HG02943 (cell line): ENCODE data around the gene CD46.

Experiments used
- ATAC-seq: cut with Tn5 transposase; IDR thresholded peaks from one replicate; pipeline ENCODE4 v1.9.1; 2021; ENCODE audit warnings: mild to moderate bottlenecking, low read depth, moderate library complexity; ENCODE audit not compliant: unreplicated experiment

CD46 gene

DNA sequence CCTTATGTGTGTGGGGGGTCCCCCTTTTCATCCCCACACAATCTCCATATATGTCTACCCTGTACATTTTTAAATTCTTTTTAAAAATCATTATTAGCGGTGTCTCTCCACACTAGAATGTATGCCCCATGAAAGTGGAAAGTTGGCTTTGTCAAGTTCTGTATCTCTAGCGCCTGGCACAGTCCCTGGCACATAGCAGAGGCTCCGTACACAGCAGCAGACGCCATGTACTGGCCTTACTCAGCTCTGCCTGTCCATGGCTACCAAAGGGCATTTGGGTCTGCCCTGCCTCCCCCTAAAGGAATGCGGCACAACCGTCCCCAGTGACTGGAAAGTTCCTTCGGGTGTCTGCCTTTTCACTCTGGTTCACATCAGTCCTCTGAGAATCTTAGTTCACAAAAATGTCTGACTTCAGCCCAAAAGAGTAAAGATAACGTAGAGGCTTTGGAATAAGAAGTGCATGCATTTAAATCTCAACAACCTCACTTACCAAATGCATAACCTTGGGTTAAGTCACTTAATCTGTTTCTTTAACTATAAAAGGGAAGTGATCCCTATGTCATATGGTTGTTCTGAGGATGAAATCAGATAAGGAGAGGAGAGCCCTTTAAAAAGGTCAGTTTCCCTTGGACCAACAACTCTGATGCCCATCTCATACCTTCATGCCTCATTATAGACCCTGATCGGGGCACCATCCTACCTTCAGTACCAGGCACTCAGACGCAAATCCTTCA is 61.1 kb downstream of the CD46 start:
- ATAC-seq, result no peak

DNA sequence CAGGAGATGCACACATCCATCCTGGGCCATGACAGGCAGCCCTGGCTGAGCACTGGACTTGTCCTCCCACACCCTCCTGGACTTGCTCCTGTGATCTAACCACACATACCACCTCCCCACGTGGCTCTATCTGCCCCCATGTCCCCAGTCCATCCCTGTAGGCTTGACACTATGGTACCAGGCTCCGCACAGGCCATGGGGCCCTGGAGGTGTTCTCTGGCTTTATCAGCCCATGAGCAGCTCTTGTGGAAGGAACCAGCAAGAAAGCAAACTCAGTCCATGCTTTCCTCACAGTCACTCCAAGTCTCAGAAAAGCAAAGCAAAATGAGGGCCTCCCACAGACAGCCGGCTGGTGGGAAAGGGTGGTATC is 61.6 kb downstream of the CD46 start:
- no peak for ATAC-seq

DNA sequence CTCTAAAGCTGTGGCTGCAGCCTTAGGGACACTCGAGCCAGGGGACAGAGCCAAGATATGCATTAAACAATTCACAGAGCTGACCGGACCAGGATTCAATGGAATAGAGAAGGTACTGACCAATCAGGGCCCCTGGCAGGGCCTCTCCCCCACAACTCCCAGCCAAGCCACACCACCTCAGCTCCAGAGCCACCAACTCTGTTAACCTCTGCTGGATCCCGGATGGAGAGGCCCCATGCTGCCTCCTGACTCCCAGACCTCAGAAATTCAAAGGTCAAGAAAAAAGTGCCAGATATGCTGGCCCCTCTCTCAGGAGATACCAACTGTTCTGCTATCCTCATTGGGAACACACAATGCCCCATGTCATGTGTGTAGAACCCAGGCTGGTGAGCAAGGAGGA is 62.1 kb downstream of the CD46 start:
- ATAC-seq, result no peak

DNA sequence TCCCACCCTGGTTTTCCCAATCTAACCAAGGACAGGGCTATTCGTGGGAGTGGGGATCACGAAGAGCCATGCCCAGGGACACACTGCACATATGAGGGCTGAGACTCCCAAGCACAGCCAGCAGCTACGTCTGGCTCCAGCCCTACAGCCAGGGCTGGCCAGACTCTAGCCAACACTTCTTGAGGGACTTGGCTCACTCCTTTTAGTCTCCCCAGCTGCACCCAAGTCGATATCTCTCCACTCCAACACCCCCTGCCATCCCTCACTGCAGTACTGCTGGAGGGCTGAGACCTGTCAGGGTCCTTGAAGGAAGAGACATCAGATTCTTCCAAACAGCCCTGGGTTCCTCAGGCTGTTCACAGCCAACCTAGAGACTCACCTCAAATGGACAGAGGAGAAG is 62.6 kb downstream of the CD46 start:
- ATAC-seq, result no peak

DNA sequence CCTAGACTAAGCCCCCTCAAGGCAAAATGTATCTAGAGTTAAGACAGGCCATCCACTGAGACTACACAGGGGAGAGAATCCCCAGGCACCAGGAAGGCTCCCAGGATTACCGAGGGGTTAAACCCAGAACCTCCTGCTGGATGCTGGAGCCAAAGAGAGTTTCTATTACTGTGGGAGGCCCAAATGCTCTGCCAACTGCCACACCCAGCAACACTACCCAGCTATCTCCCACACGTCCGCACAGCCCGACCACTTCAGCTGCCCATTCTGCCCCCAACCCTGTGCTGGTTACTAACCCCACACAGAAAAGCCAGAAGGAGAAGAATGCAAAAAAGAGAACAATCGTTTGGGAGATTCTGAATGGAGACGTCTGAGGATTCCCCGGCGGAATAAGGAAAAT is 63.6 kb downstream of the CD46 start:
- ATAC-seq, result no peak

DNA sequence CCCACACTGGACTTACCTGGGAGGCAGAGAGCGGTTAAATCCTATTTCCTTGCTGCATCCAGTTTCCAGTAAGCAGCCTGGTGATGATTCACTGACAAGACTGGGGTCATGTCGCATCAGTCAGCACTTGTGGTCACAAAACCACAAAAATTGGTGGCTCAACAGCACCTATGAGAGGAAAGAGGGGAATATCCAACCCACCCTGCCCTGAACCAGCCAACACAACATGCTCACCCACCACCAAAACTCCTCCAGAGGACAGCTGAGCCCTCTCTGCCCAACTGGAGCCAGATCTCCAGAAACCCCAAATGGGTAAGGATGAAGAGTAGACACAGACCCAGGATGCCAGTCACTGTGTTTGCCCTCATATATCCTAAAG is 64.0 kb downstream of the CD46 start:
- ATAC-seq, result no peak

DNA sequence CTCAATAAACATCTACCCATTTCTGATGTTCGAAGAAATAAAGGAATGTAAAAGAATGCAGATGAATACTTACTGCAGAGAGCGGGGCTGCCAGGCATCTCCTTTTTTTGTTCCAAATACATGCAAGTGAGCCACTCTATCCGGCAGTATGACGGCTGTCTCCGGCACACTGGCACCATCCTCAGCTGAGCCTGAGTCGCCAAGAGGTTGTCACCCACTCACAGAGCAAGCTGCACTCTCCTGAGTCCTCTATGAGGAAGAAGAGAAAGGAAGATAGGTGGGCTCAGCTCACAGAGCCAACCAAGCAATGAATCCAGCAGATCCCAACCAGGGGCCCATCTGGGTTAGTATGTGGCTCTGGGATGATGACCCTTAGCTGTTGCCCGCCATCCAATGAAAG is 65.3 kb downstream of the CD46 start:
- ATAC-seq, result no peak

DNA sequence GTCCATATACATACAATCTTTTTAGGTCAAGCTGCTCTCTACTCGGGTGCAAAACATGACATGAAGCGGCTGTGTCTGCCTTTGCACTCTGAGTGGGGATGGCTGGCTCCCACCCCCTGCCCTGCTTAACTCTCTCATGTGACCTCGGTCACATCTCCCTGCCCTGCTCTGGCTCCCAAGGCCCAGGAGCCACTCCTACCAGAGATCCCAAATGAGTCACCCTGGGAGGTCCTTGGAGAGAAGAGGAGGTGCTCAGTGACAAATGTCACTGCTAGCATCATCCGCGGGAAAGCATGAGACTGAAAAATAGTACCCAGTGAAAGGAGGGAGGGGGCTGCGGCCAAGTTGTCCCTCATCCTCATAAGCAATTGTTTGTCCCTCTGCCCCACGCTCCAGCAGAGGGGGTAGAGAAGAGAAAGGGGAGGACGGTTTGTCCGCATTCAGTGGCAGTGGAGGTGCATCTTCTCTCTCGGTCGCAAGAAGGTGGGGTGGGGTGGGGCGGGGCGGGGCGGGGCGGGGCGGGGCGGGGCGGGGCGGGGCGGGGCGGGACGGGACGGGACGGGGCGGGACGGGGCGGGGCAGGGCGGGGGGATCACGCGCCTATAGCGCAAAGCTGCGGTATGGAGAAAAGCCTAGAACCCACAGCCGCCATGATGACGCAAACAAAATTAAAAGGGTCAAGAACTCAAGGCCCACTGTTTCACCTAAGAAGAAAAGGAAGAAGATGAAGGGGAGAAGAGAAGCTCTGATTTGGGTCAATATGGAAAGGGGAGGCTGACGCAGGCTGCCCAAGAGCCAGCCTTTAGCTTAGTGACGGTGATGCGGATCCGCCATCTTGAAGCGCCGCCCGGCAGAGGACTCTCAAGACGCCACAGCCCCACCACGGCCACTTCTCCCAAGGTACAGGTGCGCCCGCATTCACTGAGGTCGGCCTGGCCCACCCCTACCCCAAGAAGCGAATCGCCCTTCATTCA is 66.2 kb downstream of the CD46 start:
- no peak for ATAC-seq

DNA sequence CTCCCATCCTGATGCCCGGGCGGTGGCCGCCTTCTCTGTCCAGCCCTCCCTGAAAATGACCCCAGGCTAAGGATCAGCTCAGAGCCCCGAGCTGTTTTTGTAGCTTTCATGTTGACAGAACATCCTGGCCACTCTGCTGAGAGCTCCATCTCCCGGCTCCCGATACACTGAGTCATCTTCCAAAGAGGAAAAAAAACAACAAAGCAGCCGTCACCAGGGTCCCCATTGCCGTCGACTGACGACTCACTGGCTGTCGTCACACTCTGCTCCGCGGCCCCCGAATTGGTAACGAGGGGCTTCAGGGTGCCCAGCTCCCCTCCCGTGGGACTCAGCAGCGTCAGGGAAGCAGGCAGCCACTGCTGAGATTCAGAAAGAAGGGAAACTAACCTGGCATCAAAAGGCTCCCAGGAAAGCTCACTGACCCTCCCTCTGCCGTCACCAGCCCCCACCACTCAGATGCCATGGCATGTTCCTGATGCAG is 67.2 kb downstream of the CD46 start:
- no peak for ATAC-seq

DNA sequence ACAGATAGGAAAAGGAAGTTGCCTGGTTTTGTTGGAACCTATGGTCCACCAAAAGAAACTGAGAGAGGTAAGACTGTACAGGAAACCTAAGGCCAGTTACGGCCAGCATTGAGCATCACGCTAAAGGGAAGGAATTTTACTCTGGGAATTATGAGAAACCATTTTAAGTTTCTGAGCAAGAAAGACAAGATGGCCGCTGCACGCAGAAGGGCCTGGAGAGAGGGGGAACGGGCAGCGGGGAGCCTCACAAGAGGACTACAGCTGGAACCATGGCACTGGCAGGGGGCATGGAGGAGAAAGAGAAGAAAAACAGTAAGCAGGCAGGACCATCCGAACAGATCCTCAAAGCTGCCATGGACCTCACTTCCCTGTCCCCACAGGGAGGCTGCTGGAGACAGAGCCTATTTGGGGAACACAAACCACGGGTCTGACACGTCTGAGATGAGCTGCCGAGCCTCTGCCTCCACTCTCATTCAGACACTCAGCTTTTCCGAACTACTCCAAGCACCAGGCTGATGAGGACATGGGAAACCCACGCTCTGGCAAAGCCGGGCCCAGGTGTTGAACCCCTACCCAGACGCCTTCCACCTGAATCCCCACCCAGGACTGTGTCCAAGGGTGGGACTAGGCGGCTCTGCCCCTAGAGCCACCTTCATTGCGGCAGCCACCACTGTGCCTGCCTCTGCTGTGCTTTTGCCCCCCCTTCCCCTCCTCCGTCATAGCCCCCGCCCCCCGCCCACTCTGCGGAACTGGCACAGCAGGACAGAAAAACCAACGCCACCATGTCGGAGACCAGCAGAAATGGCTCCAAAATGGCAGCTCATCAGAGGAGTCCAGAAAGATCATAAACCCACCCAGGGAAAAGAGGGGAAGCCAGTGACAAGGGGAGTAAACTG is 69.0 kb downstream of the CD46 start:
- no peak for ATAC-seq

DNA sequence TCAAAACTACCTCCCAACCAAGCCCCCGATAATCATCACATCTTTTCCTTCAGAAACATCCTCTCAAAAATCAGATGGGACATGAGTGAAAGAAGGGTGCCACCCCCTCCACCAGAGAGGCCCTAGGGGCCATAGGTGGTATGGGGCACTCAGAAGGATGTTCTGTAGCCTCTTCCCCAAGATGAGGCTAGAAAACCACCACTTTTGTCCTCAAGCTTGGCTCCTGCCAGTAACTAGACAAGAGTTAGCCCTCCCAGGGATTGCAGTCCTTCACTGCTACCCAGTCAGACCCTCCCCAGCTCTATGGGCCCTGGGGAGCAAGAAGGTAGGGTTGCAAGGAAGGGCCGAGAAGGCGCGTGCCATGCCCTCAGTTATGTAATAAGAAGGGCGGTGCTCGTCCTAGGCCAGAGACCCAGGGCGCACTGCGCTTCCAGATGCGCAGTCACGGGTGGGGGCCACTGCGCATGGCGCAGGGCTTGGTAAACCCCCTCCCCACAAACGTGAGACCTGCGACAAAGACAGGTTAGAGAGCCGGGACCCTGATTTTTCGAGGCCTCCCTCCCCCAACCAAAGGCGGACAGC is 69.7 kb downstream of the CD46 start:
- no peak for ATAC-seq

DNA sequence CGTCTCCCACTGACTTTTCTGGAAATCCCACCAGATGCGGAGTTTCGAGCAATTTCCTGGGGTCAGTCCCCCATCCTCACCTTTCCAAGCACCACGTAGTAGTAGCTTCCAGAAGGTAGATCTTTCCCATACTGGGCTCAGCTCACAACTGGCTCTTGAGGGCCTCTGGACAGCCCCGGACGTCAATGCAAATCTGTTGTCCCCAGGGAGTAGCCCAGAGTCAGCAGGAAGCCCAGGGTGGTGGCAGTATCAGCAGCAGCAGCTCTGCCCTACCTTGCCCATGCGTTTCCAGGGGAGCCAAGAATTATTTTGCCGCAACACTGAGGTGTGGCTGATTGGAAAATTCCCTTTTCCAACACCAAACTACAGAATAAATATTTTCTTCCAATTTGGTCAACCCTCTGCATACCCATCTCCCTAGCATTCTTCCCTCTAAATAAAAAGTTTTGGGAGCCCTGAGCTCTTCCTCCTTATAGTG is 70.3 kb downstream of the CD46 start:
- ATAC-seq, result peak; percentile 38

DNA sequence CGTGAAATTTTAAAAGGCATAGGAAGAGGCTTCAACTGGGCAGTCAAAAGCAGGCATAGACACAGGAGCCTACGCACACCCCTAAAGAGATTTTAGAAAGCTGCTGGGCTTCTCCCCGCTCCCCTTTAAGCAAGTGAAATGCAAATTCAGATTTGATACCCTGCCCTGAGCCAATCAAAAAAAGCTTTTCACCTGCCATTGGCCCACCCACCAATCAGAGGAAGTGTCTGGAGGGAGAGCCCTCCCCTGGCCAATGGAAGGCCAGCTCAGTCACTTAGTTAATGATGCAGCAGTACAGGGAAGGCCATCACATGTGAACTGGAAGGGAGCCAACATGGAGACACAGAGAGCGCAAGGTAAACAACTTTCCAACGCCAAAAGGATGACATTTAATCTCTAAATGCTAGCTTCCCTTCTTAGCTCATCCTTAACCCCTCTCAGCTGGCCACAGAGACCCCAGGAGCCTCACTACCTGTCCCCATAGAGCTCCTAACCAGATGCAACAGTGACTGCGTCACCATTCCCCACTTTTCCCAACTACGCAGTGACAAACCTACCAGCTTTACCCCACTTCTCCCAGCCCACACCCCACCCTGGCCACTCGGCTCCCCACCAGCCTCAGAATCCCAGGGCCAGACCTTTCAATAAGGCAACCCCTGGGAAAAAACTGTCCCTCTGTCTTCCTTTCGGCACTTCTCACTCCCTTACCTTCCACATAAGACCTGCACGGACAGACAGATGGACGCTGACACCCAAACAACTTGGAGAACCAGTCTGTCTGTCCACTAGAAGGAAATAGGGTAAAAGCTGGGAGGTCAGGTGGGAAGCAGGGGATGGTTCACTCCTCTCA is 71.0 kb downstream of the CD46 start:
- peak; percentile 56 for ATAC-seq

DNA sequence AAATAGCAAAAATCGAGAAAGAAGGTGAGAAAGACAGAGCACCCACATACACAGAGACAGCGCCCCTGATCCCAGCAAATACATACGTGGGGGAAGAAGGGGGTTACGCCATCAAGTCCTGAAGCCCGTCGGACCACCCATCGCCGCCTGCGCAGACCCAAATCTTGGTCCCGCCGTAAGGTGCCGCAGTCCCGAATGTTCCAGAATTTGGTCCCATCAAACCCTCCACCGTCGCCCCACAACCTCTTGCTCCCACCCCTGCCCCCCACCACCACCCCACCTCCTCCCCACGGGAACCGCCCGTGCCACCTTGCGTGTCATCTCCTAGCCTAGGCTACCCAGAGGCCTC is 71.7 kb downstream of the CD46 start:
- no peak for ATAC-seq

DNA sequence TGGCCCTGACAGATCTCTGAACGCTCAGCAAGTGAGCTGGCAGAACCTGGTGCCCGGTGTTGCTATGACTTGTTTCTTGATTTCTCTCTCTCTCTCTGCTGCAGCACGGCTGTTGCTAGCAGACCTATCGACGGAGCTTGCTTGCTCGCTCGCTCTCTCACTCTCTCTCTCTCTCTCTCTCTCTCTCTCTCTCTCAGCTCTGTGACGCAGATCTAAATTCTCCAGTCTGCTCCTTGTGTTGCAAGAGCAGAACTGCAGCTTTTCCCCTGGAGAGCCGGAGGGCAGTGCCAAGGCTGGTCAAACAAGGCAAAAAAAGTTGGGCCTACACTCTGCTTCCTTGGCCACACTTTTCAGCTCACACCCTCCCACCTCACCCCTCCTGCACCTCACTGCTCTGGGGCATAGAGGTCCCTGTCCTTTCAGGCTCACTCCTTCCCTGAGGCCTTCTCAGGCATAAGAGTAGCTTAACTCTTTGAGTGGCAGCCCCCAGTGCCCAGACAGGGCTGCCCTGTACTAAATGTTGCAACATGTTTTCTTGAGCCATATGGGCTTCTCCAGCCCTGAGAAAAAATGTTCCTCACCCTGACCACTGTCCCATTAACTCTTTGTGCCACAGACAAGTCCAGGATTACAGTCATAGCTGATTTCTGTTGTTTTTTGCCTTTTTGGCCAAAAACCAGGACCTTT is 72.2 kb downstream of the CD46 start:
- ATAC-seq, result peak; percentile 28

DNA sequence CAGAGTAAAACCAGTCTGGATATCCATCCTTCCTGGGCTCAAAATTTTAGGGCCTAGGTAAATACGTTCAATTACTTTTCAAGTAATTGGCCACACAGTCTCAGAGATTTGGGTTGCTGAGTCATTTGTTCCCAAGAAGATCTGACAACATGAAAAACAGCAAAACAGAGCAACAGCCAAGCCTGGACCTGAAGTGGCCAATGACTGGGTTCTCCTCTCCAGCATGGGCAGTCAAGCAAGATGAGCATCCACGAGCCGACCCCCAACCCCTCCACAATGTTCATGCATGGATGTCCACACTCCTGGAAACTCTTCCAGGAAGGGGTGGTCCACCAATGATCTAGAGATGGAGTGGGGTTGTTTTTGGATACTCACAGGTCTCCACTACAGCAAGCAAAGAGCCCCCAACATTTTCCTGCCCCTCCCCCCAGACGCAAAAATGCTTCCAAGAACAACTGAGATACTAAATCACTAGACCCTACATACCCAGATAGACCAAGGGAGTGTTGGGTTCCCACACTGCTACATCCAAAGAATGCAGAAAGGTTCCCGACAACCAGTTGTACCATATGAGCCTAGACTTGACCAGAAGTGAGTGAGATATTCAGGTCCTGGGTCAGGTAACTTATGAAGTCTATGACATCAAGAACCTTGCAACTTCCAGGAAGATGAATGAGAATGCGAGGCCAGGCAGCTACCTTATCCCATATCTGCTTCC is 73.0 kb downstream of the CD46 start:
- ATAC-seq, result no peak

DNA sequence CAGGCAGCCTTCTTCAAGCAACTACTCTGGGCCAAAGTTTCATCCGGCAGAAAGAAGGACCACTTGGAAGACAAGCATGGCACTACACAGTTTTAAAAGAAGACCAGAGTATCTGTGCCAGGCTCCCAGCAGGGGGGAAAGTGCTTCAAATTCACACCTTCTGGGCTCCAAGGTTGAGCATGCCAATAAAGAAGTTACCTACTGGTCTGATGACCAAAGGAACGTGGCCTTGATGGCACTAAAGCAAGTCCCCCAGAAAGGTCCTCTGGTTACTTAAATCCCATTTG is 73.5 kb downstream of the CD46 start:
- no peak for ATAC-seq

DNA sequence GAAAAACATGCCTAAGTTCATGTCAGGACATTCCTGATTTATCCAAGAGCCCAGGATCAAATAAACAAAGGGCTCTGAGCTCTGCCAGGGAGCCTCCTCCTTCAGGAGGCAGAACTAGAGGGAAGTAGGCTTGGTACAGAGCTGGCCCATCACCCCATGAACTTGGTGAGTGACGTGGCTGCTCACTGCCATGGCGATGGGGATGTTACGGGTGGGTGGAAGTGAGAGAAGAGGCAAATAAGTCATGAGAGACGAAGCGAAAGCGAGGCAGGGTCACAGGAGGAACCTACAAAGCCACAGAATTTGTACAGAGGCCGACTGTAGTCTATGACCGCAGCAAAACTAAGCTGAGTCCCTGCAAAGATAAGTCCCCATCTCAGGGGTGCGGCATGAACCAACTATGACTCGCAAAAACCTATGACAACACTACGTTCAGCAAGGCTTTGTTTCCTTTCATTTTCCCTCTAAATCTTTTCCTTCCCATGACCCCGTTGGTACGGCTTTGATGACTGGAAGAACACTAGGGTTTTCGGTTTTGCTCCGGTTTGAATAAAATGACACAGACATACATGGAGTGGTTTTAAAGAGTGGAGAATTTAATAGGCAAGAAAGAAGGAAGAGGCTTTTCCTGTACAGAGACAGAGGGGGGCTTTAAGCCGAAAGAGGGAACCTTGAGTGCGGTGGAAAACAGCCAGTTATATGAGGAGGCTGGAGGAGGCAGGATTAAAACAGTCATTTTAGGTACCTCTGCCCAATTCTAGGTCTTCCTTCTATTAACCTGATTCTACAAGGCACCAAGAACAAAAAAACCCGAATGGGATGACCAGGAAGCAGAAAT is 74.1 kb downstream of the CD46 start:
- ATAC-seq, result peak; percentile 56
